Measurements from ENCODE around the gene CAV1. TPM values are rescaled to one million over a fixed set of nuclear protein-coding genes. Genes with fewer than 3 reads are reported as not detected.
"Not testable (repeated sequence)": the region's sequence is repeated elsewhere in the genome, so short reads cannot be mapped to it uniquely, and the experiment has no call there.

CAV1 gene, protein sequence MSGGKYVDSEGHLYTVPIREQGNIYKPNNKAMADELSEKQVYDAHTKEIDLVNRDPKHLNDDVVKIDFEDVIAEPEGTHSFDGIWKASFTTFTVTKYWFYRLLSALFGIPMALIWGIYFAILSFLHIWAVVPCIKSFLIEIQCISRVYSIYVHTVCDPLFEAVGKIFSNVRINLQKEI
- polyA plus RNA-seq (ENCODE audit: insufficient read length in 3 of 3), result 10 to 100 TPM; 30.6 to 32.3 (median 32.1) TPM

DNA sequence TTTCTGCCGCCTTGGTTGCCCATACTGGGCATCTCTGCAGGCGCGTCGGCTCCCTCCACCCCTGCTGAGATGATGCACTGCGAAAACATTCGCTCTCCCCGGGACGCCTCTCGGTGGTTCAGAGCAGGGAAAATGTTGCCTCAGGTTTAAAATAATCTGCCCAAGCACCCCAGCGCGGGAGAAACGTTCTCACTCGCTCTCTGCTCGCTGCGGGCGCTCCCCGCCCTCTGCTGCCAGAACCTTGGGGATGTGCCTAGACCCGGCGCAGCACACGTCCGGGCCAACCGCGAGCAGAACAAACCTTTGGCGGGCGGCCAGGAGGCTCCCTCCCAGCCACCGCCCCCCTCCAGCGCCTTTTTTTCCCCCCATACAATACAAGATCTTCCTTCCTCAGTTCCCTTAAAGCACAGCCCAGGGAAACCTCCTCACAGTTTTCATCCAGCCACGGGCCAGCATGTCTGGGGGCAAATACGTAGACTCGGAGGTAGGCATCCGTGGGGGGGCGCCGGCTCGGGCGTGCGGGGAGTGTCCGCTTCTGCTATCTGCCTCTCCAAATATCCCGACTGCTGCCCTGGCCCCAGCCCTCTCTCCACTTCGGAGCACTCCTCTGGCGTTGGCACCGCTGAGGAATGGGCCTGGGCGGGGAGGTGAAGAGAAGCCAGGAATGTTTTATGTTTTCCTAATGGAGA, at the start of gene CAV1:
Gene CAV1 (plus strand): TSS at position 428 of the 689 bp plus-strand sequence. CDS start 27 bp downstream, at position 455.
- DNase-seq (ENCODE audit: low read depth in 3 of 3, low spot score in 2 of 3), result no peak

DNA sequence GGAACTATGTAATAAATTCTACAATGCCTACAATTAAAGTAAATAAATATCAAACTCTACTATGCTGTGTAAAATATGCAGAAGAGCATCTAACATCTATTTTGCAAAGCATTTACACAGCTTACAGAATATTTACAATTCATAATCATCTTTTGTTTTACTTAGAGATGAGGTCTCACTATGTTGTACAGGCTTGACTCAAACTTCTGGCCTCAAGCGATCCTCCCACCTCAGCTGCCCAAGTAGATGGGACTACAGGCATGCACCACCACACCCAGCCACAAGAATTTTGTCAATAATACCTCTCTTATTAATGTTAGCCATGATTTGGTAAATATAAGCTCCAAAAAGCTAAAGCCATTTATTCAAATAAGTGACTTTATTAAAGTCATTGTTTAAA, 47.2 kb upstream of the CAV1 start:
- DNase-seq (ENCODE audit: low read depth in 3 of 3, low spot score in 2 of 3), result no peak

DNA sequence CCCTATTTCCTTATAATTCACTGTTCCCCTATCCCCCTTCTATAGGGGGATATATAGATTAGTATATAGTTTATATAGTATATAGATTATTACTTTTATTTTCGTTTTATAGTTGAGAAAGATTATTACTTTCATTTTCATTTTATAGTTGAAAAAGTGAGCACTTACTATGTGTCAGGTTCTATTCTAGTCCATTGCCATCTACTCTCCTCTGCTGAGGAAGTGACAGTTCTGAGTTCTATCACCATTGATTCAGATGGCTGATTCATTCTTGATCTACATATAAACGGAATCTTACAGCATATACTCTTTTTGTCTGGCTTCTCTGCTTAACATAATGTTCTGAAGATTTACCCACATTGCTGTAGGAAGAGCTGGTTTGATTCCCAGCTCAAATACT, 46.0 kb upstream of the CAV1 start:
- DNase-seq (ENCODE audit: low read depth in 3 of 3, low spot score in 2 of 3), result no peak

DNA sequence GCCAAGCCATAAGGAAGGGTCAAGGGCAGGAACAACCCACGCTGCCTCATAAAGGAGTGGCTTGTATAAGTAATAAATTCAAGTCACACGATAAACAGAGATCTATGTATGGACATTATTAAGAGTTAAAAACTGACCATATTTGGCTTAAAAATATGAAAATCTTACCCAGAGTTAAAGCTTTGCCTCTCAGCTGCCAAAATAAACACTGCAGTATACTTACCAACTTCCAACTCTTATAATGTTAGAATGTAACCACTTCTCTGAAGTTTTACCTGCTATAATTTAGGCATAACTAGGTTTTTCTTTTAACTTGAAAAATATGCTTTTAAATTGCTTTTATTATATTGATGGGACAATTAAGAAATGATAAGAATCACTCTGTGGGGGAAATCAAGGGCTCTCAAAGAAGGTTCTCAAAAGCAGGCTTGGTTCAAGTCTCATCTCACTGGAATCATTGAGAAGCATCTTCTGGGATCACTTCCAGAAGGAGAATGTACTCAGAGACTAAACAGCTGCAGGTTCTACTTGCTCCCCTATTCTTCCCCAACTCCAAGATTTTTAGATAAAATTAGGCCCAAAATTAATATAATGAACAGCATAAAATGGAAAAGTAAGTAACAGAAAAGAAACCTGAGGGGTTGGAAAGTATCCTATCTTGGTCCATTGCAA, 41.4 kb upstream of the CAV1 start:
- no peak for DNase-seq (ENCODE audit: low read depth in 3 of 3, low spot score in 2 of 3)

DNA sequence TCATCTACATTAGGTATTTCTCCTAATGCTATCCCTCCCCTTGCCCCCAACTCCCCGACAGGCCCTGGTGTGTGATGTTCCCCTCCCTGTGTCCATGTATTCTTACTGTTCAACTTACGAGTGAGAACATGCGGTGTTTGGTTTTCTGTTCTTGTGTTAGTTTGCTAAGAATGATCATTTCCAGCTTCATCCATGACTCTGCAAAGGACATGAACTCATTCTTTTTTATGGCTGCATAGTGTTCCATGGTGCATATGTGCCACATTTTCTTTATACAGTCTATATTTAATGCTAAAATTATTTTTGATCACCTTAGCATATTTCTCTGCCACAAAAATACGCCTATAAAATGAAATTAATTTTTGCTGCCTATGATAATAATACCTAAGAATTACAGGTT, 40.4 kb upstream of the CAV1 start:
- DNase-seq (ENCODE audit: low read depth in 3 of 3, low spot score in 2 of 3), result not testable (repeated sequence)

DNA sequence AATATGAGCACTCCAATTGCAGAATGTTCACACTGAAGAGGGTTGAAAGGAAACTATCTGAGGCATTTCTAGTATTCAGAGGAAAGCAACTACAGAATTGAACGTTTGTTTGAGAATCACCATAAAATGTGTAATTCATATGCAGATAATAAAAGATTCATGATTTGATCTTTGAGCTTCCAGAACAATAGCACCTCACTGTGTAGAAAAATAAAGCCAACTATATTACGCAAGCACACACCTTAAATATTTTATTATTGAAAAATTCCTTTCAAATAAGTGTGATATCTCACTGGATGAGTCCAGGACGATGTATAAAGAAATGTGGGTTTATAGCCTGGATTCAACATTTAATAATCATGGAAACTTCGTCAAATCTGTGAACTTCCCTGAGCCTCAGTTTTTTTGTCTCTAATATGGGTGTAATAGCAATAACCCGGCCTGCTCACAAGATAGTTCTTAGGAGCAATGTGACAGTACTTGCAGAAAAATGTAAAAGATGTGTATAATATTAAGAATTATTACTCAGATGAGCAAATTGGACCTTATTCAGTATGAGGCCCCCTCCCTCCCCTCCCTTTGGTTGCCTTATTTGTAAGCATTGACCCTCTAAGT, 36.8 kb upstream of the CAV1 start:
- no peak for DNase-seq (ENCODE audit: low read depth in 3 of 3, low spot score in 2 of 3)

DNA sequence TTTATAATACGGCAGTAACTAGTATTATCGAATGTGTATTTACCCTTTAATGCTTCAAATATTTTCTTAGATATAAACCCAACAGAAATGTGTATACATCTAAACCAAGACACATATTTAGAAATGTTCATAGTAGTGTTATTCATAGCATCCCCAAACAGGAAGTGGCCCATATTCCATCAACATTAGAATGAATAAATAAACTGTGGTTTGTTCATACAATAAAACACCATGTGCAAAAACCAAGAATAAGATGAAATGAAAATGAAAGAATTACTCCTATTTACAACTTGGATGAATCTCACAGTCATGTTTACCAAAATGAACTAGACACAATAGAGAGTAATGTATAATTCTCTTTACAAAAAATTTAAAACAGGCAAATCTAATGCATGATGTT, 34.5 kb upstream of the CAV1 start:
- no peak for DNase-seq (ENCODE audit: low read depth in 3 of 3, low spot score in 2 of 3)

DNA sequence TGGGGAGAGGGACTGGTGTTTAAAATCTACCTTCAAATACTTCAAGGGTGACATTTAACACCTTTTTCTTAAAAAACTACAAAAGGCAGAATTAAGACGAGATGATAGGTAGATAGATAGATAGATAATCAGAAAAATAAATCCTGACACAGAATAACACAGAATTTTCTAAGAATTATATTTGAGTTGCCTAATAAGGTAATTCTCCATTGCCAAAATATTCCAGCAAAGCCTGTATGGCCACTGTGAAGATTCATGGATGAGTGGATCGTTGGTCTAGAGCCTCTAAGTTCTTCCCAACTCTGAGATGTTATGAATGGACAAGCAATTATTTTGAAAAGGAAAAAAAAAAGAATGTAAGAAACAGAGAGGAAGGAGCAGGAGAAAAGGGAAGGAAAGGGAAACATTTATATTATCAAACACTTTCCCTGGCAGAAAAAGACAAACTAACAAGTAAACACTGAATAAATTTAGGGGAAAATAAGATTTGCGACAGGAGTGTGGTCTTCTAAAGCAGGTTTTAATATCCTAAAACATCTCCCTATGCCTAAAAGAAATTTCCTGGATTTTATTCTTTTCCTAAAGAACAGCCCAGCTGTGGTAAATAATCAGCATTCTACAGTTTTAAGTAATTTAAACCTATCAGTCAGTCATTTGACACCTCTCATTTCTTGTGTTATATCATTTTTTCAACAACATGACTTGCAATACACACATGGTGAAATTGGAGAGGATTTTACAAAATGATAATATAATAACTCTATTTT, 32.8 kb upstream of the CAV1 start:
- no peak for DNase-seq (ENCODE audit: low read depth in 3 of 3, low spot score in 2 of 3)

DNA sequence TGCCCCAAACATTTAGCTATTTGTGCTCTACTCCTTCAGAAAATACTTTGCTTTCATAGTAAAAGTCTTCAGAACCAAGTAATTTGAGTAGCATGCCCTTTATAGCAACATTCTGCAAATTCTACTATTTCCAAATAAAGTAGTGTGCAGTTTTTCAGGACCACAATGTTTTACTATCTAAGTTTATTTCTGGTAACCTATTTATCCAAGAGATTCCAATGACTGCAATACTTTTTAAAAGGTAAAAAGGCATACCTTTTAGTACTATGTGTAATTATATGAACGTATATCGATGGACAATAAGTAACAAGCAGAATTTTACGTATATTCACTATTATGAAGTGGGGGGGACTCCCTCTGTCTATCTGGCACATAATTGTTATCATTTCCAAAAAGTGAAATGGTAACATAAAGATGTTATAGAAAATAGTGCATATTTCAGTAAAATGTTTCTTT, 32.2 kb upstream of the CAV1 start:
- DNase-seq (ENCODE audit: low read depth in 3 of 3, low spot score in 2 of 3), result no peak

DNA sequence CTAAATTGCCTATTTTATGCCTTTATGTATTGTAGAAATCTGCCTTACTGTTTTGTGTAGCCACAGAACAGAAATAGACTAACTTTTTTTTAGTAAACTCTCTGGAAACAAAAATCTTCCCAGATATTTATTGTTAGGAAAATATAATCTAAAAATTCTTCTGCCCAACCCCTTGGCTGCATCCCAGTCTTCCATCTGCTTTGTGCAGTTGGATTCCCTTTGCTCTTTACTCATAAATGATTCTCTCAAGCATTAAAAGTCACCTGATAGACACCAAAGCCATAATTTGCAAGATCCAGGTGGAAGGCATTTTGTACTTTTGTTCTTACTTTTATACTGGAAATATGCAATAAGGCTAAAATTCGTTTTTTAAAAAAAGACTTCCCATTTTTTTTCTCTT, 31.4 kb upstream of the CAV1 start:
- no peak for DNase-seq (ENCODE audit: low read depth in 3 of 3, low spot score in 2 of 3)

DNA sequence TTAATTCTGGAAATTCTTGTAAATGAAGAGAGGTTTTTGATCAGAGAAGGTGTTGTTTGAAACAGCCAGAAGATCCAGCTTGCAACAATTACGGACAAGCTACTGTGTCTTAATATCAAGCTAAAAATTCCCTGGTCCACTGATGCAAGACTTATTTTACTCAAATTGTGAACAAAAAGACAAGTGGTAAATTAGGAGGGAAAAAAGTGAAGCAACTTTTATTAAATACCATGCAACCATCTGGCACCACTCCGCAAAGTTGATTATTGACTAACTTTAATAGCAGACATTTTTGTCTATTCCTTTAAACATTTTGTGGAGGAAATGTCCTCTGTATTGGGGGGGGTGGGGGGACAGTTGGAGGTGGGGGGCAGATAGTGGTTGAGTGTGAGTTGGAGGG, 30.4 kb upstream of the CAV1 start:
- DNase-seq (ENCODE audit: low read depth in 3 of 3, low spot score in 2 of 3), result no peak

DNA sequence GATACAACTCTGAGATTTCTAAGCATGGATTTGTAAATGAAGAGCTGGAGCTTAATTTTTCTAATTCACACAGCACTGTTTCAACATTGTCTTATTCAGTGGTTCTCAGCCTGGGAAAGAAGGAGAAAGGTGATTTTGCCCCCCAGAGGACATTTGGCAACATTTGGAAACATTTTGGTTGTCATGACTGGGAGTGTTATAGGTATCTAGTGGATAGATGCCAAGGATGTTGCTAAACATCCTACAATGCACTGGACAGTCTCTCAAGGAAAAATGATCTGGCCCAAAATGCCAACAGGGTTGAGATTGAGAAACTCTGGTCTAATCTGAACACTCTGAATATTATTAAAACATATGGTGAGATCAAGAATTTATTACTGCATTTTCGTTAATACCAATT, 29.1 kb upstream of the CAV1 start:
- DNase-seq (ENCODE audit: low read depth in 3 of 3, low spot score in 2 of 3), result no peak

DNA sequence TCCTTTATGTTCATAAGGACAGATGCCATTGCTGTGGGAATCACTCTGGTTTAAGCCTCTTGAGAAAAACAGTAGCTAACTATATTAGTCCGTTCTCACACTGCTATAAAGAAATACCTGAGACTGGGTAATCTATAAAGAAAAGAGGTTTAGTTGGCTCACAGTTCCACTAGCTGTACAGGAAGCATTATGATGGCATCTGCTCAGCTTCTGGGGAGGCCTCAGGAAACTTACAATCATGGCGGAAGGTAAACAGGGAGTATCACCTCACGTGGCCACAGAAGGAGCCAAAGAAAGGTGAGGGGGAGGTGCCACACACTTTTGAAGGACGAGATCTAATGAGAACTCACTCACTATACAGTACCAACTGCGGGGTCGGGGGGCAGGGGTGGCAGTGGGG, 28.2 kb upstream of the CAV1 start:
- DNase-seq (ENCODE audit: low read depth in 3 of 3, low spot score in 2 of 3), result no peak

DNA sequence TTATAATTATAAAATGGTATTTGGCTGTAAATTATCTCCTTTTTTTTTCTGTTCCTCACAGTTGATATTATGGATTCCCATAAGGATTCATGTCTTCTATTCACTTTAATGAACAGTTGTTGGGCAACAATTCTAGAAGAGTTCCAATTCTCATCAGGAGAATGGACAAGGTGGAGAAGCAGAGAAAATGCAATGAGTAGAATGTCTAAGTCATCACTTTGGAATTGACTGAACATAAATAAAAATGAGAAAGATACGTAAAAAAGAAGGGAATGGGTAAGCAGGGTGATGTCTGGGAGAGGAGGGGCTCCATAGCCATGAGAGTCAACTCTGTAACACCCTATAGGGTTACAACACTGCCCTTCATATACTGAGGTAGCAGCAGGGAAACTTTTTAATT, 27.1 kb upstream of the CAV1 start:
- no peak for DNase-seq (ENCODE audit: low read depth in 3 of 3, low spot score in 2 of 3)

DNA sequence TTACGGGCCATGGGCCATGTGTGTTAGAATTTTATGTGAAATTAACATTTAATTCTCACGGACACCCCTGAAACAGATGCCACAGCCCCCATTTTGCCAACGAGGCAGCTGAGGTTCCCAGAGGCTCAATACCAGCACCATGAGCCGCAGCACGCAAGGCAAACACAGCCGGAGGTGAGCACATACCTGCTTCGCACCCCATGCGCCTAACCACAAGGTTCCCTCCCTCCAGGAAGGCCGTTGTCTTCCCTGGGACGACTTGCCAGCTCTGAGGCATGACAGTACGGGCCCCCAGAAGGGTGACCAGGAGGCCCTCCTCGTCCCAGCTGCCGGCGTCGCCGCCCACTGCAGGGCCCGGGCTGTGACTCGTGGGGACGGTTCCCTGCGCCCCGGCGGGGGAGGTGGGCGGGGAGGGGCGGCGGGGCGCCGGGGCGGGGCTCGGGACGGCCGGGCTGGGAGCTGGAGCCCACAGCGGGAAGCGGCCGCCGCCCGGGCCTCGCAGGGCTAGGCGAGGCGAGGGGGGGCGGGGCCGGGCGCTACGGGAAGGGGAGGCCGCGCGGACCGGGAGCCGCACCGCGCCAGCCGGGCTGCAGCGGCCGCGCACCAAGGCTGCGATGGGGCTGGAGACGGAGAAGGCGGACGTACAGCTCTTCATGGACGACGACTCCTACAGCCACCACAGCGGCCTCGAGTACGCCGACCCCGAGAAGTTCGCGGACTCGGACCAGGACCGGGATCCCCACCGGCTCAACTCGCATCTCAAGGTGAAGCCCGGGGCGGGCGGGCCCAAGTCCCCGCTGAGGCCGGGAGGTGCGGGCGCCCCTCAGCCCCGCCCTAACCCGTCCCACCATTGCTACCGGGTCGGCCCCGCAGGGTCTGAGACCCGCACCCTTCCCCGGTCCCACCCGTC, 25.4 kb upstream of the CAV1 start, which contains the start of gene CAV2:
Gene CAV2 (plus strand): TSS at position 571 of the 910 bp plus-strand sequence. CDS start 44 bp downstream, at position 615.
- DNase-seq (ENCODE audit: low read depth in 3 of 3, low spot score in 2 of 3), result peak in 1 of 3 donors; percentile 21

DNA sequence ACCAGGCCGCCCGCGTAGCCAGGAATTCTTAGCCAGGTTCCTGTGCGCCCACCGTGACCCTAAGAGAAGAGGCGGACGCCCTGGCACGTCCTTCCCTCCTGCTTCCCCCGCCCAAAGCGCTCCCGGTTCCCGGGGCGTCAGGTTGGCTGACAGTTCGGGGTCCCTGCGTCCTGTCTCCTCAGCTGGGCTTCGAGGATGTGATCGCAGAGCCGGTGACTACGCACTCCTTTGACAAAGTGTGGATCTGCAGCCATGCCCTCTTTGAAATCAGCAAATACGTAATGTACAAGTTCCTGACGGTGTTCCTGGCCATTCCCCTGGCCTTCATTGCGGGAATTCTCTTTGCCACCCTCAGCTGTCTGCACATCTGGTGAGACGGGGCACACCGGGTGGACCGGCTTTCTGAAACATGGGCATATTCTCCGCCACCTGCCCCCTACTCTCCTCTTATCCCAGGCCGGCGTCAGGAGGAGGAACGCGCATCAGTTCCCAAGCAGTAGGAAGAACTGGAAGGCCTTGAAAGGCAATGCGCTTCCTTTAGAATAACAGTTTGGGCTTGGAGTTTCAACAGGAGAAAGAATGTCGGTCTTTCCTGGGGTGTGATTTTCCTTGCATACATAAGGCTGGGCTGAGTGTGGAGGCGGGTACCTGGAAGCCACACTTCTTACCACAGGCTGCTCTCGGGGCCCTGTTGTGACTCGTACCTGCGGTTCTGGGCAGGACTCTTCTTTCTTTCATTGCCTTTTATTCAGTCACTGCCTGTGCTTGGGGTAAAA, 24.6 kb upstream of the CAV1 start:
- no peak for DNase-seq (ENCODE audit: low read depth in 3 of 3, low spot score in 2 of 3)

DNA sequence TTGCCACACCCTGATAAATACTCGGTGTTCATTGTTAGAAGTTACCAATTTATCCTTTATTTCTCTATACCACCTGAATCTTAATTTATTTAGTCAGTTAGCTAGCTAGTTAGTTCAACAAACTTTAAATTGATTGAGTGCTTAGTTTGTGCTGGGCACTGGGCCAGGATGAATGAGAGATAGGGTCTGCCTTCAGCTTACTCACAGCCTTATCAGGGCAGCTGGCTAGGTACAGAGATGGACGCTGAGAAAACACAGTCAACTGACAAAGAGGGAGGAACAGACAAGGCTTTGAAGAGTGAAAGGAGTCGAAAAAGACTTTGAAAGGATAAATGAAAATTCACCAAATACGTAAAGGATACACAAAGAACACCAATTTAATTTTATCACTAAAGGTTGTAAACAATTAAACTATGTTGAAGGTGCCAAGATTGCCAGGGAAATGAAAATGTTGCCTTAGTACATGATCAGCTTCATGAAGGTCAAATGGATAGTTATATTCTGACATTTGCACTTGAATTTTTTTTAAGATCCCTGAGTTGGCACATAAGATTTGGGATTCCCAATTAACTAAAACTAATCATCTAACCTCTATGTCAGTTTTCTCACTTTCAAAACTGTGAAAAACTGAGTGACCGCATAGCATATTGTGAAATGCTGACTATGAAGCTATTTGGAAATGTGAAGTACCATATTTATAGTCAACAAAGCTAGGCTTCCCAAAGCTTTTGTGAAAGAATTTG, 23.2 kb upstream of the CAV1 start:
- DNase-seq (ENCODE audit: low read depth in 3 of 3, low spot score in 2 of 3), result no peak

All from right renal cortex interstitium (tissue), 3 donors.